Lower leg skin (tissue), 4 donors: Measurements from ENCODE around the gene ATF7IP. TPM values are rescaled to one million over a fixed set of nuclear protein-coding genes. Genes with fewer than 3 reads are reported as not detected.
"Not testable (repeated sequence)": the region's sequence is repeated elsewhere in the genome, so short reads cannot be mapped to it uniquely, and the experiment has no call there.

Experiments
- DNase-seq, 2 donors: peaks; one replicate each; pipeline ENCODE4 v3.0.0-alpha.2; 2019; ENCODE audit warnings: low spot score in 2 of 2
- H3K4me3 ChIP-seq: fragments of 200-600 bp; sonication (generic); 2 replicates; pipeline ENCODE4 v1.5.1; 2017; ENCODE audit warnings: mild to moderate bottlenecking, low read depth; ENCODE audit not compliant: poor library complexity, severe bottlenecking
- CTCF ChIP-seq, 3 donors: fragments of 450-650 bp; IDR thresholded peaks; one replicate each; pipeline ENCODE4 v1.5.1; 2016; ENCODE audit warnings: antibody characterized with exemption in 3 of 3, mild to moderate bottlenecking in 3 of 3, moderate library complexity in 2 of 3
- POLR2A ChIP-seq, 2 donors: fragments of 450-650 bp; IDR thresholded peaks; one replicate each; pipeline ENCODE4 v1.6.1; 2016 to 2017; ENCODE audit warnings: antibody characterized with exemption in 2 of 2, mild to moderate bottlenecking in 1 of 2, moderate library complexity in 1 of 2
- WGBS, 2 donors: methylation state at CpG; one replicate each; pipeline ENCODE4 v1.1.5; 2018; 5-methylcytosine and 5-hydroxymethylcytosine counted together
- intact Hi-C: fragments of 100-400 bp; cut with DNase I; formaldehyde crosslinking; loops from one replicate; pipeline ENCODE4 v1.15.0; 2023; ENCODE audit warnings: low total_unique reads
- total RNA-seq, 4 donors: library from RNA; depleted of rRNA; stranded (reverse); fragments of >200 nt; gene quantifications; one replicate each; pipeline ENCODE4 v1.1.0, GENCODE V29; 2016

The ATF7IP gene
- 10 to 100 TPM; 35.3 to 49.0 (median 42.4) TPM for total RNA-seq

GRCh38 chr12:14365294-14366208 lies at the start of gene ATF7IP:
ATF7IP (plus strand) TSS chr12:14365682; CDS start chr12:14423916, 58,234 bp downstream.
- peak within 1 kb of the TSS; percentile 60 for H3K4me3 ChIP-seq
- peak; percentile 98 to 99 for DNase-seq
- intact Hi-C loops, result no loop called here
- 0% methylated on average over 55 of the region's 55 CpGs for WGBS, 2 donors
- no peak for TF ChIP-seq CTCF (IDR thresholded peaks at IDR 0.05)
- no peak for TF ChIP-seq POLR2A (IDR thresholded peaks at IDR 0.05)

GRCh38 chr12:14317362-14318146 lies 47.9 kb upstream of the ATF7IP start:
- no peak for TF ChIP-seq CTCF (IDR thresholded peaks at IDR 0.05)
- no peak for TF ChIP-seq POLR2A (IDR thresholded peaks at IDR 0.05)
- 45 to 53% methylated on average over 4 of the region's 4 CpGs for WGBS, 2 donors
- no peak for DNase-seq
- H3K4me3 ChIP-seq, result no peak overlapping the region
- intact Hi-C loops, result no loop called here

- intact Hi-C loops, H3K4me3 ChIP-seq, DNase-seq: not testable (repeated sequence)
- 93 to 98% methylated on average over 11 to 19 of the region's 38 CpGs for WGBS, 2 donors
These were observed 45.6 kb upstream of the ATF7IP start for GRCh38 chr12:14319704-14320427.

- TF ChIP-seq POLR2A (IDR thresholded peaks at IDR 0.05), result no peak
- TF ChIP-seq CTCF (IDR thresholded peaks at IDR 0.05), result no peak
- intact Hi-C loops, result no loop called here
- DNase-seq, result no peak
- H3K4me3 ChIP-seq, result no peak overlapping the region
These were observed 43.1 kb upstream of the ATF7IP start for GRCh38 chr12:14322403-14322802.

- intact Hi-C loops, result no loop called here
- H3K4me3 ChIP-seq, result no peak overlapping the region
- WGBS, 2 donors, result 90% methylated on average over 11 of the region's 11 CpGs
- DNase-seq, result no peak
- TF ChIP-seq POLR2A (IDR thresholded peaks at IDR 0.05) (no peak), CTCF (IDR thresholded peaks at IDR 0.05) (no peak)
These were observed 39.7 kb upstream of the ATF7IP start for GRCh38 chr12:14325716-14326343.
